GM23338 (cell line): ENCODE measurements around the gene SH3PXD2B. TPM values are rescaled to one million over a fixed set of nuclear protein-coding genes. Genes with fewer than 3 reads are reported as not detected.

Experiments used
- ATAC-seq: fragments of 200-7000 bp; cut with Tn5 transposase; 3 replicates; pipeline ENCODE4 v1.9.1; 2020
- DNase-seq: peaks from one replicate; pipeline ENCODE4 v3.0.0-alpha.2; 2015; ENCODE audit warnings: low spot score
- H2AFZ ChIP-seq: fragments of 200-600 bp; sonication (generic); 2 replicates; pipeline ENCODE4 v1.8.0; 2016; ENCODE audit warnings: antibody characterized with exemption, mild to moderate bottlenecking, moderate library complexity
- H3F3A ChIP-seq: fragments of 200-600 bp; sonication (generic); replicated peaks from 2 replicates; pipeline ENCODE4 v1.8.0; 2017; ENCODE audit warnings: antibody characterized with exemption, mixed run types, low read depth
- H3K27ac ChIP-seq: fragments of 200-600 bp; sonication (generic); 2 replicates; pipeline ENCODE4 v1.6.1; 2016; ENCODE audit warnings: low read depth
- H3K27me3 ChIP-seq: fragments of 200-600 bp; sonication (generic); 2 replicates; pipeline ENCODE4 v1.8.0; 2016; ENCODE audit warnings: mild to moderate bottlenecking, mixed run types, moderate library complexity; ENCODE audit not compliant: insufficient read depth
- H3K36me3 ChIP-seq: fragments of 200-600 bp; sonication (generic); 2 replicates; pipeline ENCODE4 v1.8.0; 2016; ENCODE audit warnings: mild to moderate bottlenecking; ENCODE audit not compliant: insufficient read depth
- H3K4me1 ChIP-seq: fragments of 200-600 bp; sonication (generic); 2 replicates; pipeline ENCODE4 v1.8.0; 2016; ENCODE audit warnings: mild to moderate bottlenecking, moderate library complexity; ENCODE audit not compliant: insufficient read depth
- H3K4me2 ChIP-seq: fragments of 200-600 bp; sonication (generic); 2 replicates; pipeline ENCODE4 v1.7.1; 2017; ENCODE audit warnings: mixed run types
- H3K4me3 ChIP-seq: fragments of 200-600 bp; sonication (generic); 2 replicates; pipeline ENCODE4 v1.6.1; 2016; ENCODE audit warnings: mixed run types
- H3K79me2 ChIP-seq: fragments of 200-600 bp; sonication (generic); replicated peaks from 2 replicates; pipeline ENCODE4 v1.8.0; 2017; ENCODE audit warnings: mild to moderate bottlenecking; ENCODE audit not compliant: insufficient read depth
- H3K9me2 ChIP-seq: fragments of 200-600 bp; sonication (generic); 2 replicates; pipeline ENCODE4 v1.8.0; 2017; ENCODE audit not compliant: insufficient read depth
- H4K20me1 ChIP-seq: fragments of 200-600 bp; sonication (generic); replicated peaks from 2 replicates; pipeline ENCODE4 v1.8.0; 2017; ENCODE audit warnings: mild to moderate bottlenecking; ENCODE audit not compliant: insufficient read depth
- H3K27ac Mint-ChIP-seq: 2 replicates; pipeline ENCODE4 v1.8.0; 2020; ENCODE audit warnings: inconsistent platforms, mild to moderate bottlenecking, moderate library complexity, mixed read lengths
- H3K27me3 Mint-ChIP-seq: 3 replicates; pipeline ENCODE4 v1.8.0; 2022; ENCODE audit warnings: low read depth, mild to moderate bottlenecking, moderate library complexity, mixed read lengths, inconsistent platforms; ENCODE audit not compliant: insufficient read depth, poor library complexity
- H3K36me3 Mint-ChIP-seq: 3 replicates; pipeline ENCODE4 v1.8.0; 2021; ENCODE audit warnings: low read depth, mild to moderate bottlenecking, inconsistent platforms, moderate library complexity, mixed read lengths
- H3K4me1 Mint-ChIP-seq: 3 replicates; pipeline ENCODE4 v1.8.0; 2020; ENCODE audit warnings: mild to moderate bottlenecking, inconsistent platforms, mixed read lengths
- H3K4me3 Mint-ChIP-seq: 3 replicates; pipeline ENCODE4 v1.8.0; 2021; ENCODE audit warnings: moderate library complexity, mild to moderate bottlenecking, inconsistent platforms, mixed read lengths
- H3K9me3 Mint-ChIP-seq: 3 replicates; pipeline ENCODE4 v1.8.0; 2020; ENCODE audit warnings: moderate library complexity, mild to moderate bottlenecking, inconsistent platforms, mixed read lengths
- CREB1 ChIP-seq: fragments of 250-450 bp; sonication (Bioruptor Pico); IDR thresholded peaks from 2 replicates; pipeline ENCODE4 v1.5.0; 2020; ENCODE audit warnings: low read depth, mild to moderate bottlenecking, moderate library complexity
- EZH2 ChIP-seq: fragments of 200-600 bp; sonication (generic); IDR thresholded peaks from one replicate; pipeline ENCODE4 v1.8.0; 2017; ENCODE audit warnings: antibody characterized with exemption, mild to moderate bottlenecking, low read depth; ENCODE audit not compliant: unreplicated experiment
- EZH2phosphoT487 ChIP-seq: fragments of 200-600 bp; sonication (generic); IDR thresholded peaks from one replicate; pipeline ENCODE4 v1.8.1; 2018; ENCODE audit warnings: antibody characterized with exemption; ENCODE audit not compliant: unreplicated experiment
- POLR2AphosphoS5 ChIP-seq: IDR thresholded peaks from 2 replicates; pipeline ENCODE4 v1.6.1; 2016; ENCODE audit warnings: antibody characterized with exemption, low read depth
- STAT1 ChIP-seq: IDR thresholded peaks from one replicate; pipeline ENCODE4 v1.6.1; 2016; ENCODE audit warnings: antibody characterized with exemption; ENCODE audit not compliant: unreplicated experiment
- ZNF114 ChIP-seq: fragments of 250-450 bp; sonication (Bioruptor Pico); IDR thresholded peaks from 2 replicates; pipeline ENCODE4 v1.5.0; 2020; ENCODE audit warnings: mild to moderate bottlenecking, moderate library complexity
- ZNF331 ChIP-seq: fragments of 250-450 bp; sonication (Bioruptor Pico); IDR thresholded peaks from 2 replicates; pipeline ENCODE4 v1.5.0; 2020; ENCODE audit warnings: low read depth, mild to moderate bottlenecking, moderate library complexity
- polyA plus RNA-seq: library from polyadenylated mRNA; unstranded; fragments of >200 nt; fragmentation: Nextera tagmentation; extraction: Ambion mirVana; gene quantifications from 2 replicates; pipeline ENCODE4 v1.2.1, GENCODE V29; 2016
- total RNA-seq: library from RNA; depleted of rRNA; stranded (reverse); fragments of >200 nt; shearing (Covaris generic); gene quantifications from 2 replicates; pipeline ENCODE4 v1.2.3, GENCODE V29; 2014
- TF ChIP-seq, protein P1 (sequence below), 2 experiments: fragments of 200-600 bp in 1 of 2; sonication (generic) in 1 of 2; conservative IDR thresholded peaks; 2 replicates each; pipeline versions ENCODE4 v1.5.1 to v1.6.1; 2016 to 2017; ENCODE audit warnings: antibody characterized with exemption in 2 of 2, low read depth in 2 of 2, mild to moderate bottlenecking in 2 of 2, moderate library complexity in 1 of 2
- TF ChIP-seq, protein P2 (sequence below): IDR thresholded peaks from 2 replicates; pipeline ENCODE4 v1.6.1; 2016; ENCODE audit warnings: antibody characterized with exemption
- TF ChIP-seq, protein P3 (sequence below): fragments of 250-450 bp; sonication (Bioruptor Pico); IDR thresholded peaks from 2 replicates; pipeline ENCODE4 v1.5.0; 2020; ENCODE audit warnings: mild to moderate bottlenecking, moderate library complexity

The SH3PXD2B gene
- total and polyA plus RNA-seq, 2 experiments from 2014 or later: 40.2 to 52.5 TPM

DNA sequence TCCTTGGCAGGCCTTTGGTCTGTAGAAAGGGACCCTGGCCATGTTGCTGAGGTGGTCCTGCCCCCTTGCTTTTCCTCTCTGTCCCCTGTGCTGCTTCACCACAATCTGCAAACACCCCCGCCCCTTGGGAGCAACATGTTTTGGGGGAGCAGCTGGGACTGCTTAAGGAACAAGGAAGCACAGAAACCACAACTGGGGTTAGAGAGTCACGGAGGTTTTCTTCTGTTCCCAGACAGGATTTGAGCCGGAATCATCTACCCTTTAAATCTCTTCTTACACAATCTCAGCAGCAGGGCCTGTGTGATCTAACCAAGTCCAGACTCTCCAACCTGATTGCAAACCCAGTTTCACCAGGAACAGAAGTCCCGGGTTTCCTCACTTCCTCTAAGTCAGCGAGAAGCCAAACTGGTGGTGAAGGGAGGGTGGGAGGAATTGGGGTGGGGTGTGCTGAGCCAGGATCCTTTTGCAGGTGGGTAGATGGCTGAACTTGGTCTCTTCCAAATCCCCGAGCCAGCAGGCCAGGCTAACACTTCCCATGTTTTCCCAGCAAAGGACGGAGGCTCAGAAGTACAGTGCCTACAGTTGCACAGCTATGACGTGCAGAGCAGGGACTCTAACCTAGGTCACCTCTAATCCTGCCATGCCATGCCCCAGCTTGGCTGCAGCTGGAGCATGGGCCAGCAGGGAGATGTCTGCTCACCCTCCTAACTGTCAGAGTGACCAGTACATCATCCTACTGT is 25.0 kb downstream of the SH3PXD2B start:
- Histone ChIP-seq H3K9me2 (no peaks in the 10 kb centered on the region), H3K4me1 (no peaks in the 10 kb centered on the region), H3F3A (no peaks in the 10 kb centered on the region), H3K79me2 (peaks cover 71% of the 10 kb centered on the region), H4K20me1 (peaks cover 59% of the 10 kb centered on the region), H3K4me2 (no peak overlapping the region), H2AFZ (no peak overlapping the region), H3K36me3 (no peaks in the 10 kb centered on the region), H3K4me3 (no peak overlapping the region), H3K27me3 (no peaks in the 10 kb centered on the region), H3K27ac (no peak overlapping the region)
- DNase-seq (no peak), ATAC-seq (no peak)
- H3K4me1 Mint-ChIP-seq: peaks cover 13% of the 10 kb centered on the region
- no peak for TF ChIP-seq EZH2phosphoT487
- TF ChIP-seq, protein P1, sequence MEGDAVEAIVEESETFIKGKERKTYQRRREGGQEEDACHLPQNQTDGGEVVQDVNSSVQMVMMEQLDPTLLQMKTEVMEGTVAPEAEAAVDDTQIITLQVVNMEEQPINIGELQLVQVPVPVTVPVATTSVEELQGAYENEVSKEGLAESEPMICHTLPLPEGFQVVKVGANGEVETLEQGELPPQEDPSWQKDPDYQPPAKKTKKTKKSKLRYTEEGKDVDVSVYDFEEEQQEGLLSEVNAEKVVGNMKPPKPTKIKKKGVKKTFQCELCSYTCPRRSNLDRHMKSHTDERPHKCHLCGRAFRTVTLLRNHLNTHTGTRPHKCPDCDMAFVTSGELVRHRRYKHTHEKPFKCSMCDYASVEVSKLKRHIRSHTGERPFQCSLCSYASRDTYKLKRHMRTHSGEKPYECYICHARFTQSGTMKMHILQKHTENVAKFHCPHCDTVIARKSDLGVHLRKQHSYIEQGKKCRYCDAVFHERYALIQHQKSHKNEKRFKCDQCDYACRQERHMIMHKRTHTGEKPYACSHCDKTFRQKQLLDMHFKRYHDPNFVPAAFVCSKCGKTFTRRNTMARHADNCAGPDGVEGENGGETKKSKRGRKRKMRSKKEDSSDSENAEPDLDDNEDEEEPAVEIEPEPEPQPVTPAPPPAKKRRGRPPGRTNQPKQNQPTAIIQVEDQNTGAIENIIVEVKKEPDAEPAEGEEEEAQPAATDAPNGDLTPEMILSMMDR (conservative IDR thresholded peaks at IDR 0.05; ENCODE audit: low read depth in 2 of 2): no peak
- TF ChIP-seq ZNF331: no peak
- H3K36me3 Mint-ChIP-seq: peaks cover 3% of the 10 kb centered on the region; the same call in 2 of the 3 replicates
- H3K9me3 Mint-ChIP-seq: no peaks in the 10 kb centered on the region
- peaks cover 15% of the 10 kb centered on the region for H3K27me3 Mint-ChIP-seq
- no peak overlapping the region for H3K4me3 Mint-ChIP-seq
- H3K27ac Mint-ChIP-seq: no peak overlapping the region

DNA sequence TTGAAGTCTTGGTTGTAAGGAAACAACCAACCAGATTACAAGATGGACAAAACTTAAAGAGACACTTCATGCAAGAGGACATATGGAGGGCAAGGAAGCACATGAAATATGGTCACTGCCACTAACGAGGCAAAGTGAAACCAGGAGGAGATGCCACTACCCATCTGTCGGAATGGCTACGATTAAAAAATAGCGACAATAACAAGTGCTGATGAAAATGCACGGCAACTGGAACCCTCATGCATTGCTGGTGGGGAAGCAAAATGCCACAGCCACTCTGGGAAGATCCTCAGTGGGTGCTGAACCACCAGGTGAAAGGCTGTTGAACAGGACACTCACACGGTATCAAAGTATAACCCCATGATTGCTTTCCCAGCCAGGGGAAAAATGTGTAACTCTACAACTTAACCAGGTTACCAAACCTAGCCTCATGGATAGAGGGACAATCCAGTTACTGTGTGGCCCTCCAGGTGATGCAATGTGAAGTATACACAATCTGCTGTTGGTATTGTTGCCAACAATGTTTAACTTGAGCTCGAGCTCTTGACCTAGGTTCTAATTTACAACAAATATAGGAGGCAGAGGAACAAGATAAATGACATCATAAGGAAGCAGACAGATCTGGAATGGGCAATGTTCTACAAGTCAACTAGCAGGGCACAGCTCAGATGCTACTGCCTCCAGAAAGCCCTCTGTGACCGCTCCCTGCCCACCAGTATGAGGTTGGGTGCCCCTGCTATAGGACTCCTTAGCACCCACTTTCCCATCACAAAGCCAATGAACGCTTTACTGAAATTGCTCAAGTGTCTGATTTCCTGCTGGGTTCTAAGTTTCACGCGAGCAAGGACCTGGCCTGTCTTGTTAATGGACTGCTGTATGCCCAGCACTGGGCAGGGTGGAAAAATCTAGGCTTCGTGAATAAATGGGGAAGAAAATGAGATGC is 25.8 kb downstream of the SH3PXD2B start:
- Histone ChIP-seq H3K9me2 (no peaks in the 10 kb centered on the region), H2AFZ (no peak overlapping the region), H3K4me3 (no peak overlapping the region), H3F3A (no peaks in the 10 kb centered on the region), H3K27ac (no peak overlapping the region), H3K36me3 (no peaks in the 10 kb centered on the region), H3K79me2 (peaks cover 70% of the 10 kb centered on the region), H3K4me1 (no peaks in the 10 kb centered on the region), H4K20me1 (peaks cover 55% of the 10 kb centered on the region), H3K27me3 (no peaks in the 10 kb centered on the region), H3K4me2 (no peak overlapping the region)
- DNase-seq (no peak), ATAC-seq (no peak)
- peaks cover 3% of the 10 kb centered on the region; the same call in 2 of the 3 replicates for H3K36me3 Mint-ChIP-seq
- H3K9me3 Mint-ChIP-seq: no peaks in the 10 kb centered on the region
- H3K4me1 Mint-ChIP-seq: peaks cover 13% of the 10 kb centered on the region
- no peak overlapping the region for H3K4me3 Mint-ChIP-seq
- H3K27ac Mint-ChIP-seq: no peak overlapping the region
- peaks cover 15% of the 10 kb centered on the region for H3K27me3 Mint-ChIP-seq
- TF ChIP-seq, protein P2, sequence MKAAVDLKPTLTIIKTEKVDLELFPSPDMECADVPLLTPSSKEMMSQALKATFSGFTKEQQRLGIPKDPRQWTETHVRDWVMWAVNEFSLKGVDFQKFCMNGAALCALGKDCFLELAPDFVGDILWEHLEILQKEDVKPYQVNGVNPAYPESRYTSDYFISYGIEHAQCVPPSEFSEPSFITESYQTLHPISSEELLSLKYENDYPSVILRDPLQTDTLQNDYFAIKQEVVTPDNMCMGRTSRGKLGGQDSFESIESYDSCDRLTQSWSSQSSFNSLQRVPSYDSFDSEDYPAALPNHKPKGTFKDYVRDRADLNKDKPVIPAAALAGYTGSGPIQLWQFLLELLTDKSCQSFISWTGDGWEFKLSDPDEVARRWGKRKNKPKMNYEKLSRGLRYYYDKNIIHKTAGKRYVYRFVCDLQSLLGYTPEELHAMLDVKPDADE: no peak
- TF ChIP-seq STAT1: no peak
- no peak for TF ChIP-seq ZNF331
- TF ChIP-seq, protein P3, sequence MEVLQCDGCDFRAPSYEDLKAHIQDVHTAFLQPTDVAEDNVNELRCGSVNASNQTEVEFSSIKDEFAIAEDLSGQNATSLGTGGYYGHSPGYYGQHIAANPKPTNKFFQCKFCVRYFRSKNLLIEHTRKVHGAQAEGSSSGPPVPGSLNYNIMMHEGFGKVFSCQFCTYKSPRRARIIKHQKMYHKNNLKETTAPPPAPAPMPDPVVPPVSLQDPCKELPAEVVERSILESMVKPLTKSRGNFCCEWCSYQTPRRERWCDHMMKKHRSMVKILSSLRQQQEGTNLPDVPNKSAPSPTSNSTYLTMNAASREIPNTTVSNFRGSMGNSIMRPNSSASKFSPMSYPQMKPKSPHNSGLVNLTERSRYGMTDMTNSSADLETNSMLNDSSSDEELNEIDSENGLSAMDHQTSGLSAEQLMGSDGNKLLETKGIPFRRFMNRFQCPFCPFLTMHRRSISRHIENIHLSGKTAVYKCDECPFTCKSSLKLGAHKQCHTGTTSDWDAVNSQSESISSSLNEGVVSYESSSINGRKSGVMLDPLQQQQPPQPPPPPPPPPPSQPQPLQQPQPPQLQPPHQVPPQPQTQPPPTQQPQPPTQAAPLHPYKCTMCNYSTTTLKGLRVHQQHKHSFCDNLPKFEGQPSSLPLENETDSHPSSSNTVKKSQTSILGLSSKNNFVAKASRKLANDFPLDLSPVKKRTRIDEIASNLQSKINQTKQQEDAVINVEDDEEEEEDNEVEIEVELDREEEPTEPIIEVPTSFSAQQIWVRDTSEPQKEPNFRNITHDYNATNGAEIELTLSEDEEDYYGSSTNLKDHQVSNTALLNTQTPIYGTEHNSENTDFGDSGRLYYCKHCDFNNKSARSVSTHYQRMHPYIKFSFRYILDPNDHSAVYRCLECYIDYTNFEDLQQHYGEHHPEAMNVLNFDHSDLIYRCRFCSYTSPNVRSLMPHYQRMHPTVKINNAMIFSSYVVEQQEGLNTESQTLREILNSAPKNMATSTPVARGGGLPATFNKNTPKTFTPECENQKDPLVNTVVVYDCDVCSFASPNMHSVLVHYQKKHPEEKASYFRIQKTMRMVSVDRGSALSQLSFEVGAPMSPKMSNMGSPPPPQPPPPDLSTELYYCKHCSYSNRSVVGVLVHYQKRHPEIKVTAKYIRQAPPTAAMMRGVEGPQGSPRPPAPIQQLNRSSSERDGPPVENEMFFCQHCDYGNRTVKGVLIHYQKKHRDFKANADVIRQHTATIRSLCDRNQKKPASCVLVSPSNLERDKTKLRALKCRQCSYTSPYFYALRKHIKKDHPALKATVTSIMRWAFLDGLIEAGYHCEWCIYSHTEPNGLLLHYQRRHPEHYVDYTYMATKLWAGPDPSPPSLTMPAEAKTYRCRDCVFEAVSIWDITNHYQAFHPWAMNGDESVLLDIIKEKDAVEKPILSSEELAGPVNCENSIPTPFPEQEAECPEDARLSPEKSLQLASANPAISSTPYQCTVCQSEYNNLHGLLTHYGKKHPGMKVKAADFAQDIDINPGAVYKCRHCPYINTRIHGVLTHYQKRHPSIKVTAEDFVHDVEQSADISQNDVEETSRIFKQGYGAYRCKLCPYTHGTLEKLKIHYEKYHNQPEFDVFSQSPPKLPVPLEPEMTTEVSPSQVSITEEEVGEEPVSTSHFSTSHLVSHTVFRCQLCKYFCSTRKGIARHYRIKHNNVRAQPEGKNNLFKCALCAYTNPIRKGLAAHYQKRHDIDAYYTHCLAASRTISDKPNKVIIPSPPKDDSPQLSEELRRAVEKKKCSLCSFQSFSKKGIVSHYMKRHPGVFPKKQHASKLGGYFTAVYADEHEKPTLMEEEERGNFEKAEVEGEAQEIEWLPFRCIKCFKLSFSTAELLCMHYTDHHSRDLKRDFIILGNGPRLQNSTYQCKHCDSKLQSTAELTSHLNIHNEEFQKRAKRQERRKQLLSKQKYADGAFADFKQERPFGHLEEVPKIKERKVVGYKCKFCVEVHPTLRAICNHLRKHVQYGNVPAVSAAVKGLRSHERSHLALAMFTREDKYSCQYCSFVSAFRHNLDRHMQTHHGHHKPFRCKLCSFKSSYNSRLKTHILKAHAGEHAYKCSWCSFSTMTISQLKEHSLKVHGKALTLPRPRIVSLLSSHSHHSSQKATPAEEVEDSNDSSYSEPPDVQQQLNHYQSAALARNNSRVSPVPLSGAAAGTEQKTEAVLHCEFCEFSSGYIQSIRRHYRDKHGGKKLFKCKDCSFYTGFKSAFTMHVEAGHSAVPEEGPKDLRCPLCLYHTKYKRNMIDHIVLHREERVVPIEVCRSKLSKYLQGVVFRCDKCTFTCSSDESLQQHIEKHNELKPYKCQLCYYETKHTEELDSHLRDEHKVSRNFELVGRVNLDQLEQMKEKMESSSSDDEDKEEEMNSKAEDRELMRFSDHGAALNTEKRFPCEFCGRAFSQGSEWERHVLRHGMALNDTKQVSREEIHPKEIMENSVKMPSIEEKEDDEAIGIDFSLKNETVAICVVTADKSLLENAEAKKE: no peak
- no peak for TF ChIP-seq POLR2AphosphoS5
- TF ChIP-seq EZH2: no peak
- no peak for TF ChIP-seq EZH2phosphoT487
- TF ChIP-seq CREB1 (CRISPR knock-in tag): no peak
- TF ChIP-seq ZNF114 (CRISPR knock-in tag): no peak
